Measurements from ENCODE around the gene ZBTB32.
A peak's percentile ranks its signal among the peaks of the same experiment; 100 is the strongest.

GRCh38 chr19:35716801-35717664, 12.7 kb downstream of the ZBTB32 start:
- TF ChIP-seq CTCF (IDR thresholded peaks at IDR 0.05): peak; percentile 86 to 98 (median 91)
- TF ChIP-seq POLR2A (IDR thresholded peaks at IDR 0.05): peak in 1 of 2 donors; percentile 45

Data from heart left ventricle (tissue), 13 donors.